HEK293T (cell line): ENCODE measurements around the gene FEM1C.

ENCODE experiments used
- ARNT ChIP-seq: fragments of 450-650 bp; IDR thresholded peaks from 2 replicates; pipeline ENCODE4 v1.6.1; 2017; ENCODE audit warnings: mild to moderate bottlenecking
- BHLHE40 ChIP-seq: fragments of 450-650 bp; IDR thresholded peaks from 2 replicates; pipeline ENCODE4 v1.6.1; 2016; ENCODE audit warnings: mild to moderate bottlenecking, moderate library complexity, borderline replicate concordance
- ELF4 ChIP-seq: fragments of 450-650 bp; IDR thresholded peaks from 2 replicates; pipeline ENCODE4 v1.6.1; 2017; ENCODE audit warnings: antibody characterized with exemption
- FOXA1 ChIP-seq: fragments of 450-650 bp; IDR thresholded peaks from 2 replicates; pipeline ENCODE4 v1.6.1; 2016; ENCODE audit warnings: mild to moderate bottlenecking
- FOXM1 ChIP-seq: fragments of 450-650 bp; IDR thresholded peaks from 2 replicates; pipeline ENCODE4 v1.6.1; 2017; ENCODE audit warnings: mild to moderate bottlenecking, borderline replicate concordance
- HDGF ChIP-seq: fragments of 450-650 bp; IDR thresholded peaks from 2 replicates; pipeline ENCODE4 v1.6.1; 2017; ENCODE audit warnings: antibody characterized with exemption, borderline replicate concordance
- L3MBTL2 ChIP-seq: fragments of 450-650 bp; conservative IDR thresholded peaks from 2 replicates; pipeline ENCODE4 v1.6.1; 2016; ENCODE audit warnings: mild to moderate bottlenecking
- LEF1 ChIP-seq: fragments of 450-650 bp; IDR thresholded peaks from 2 replicates; pipeline ENCODE4 v1.6.1; 2017; ENCODE audit warnings: mild to moderate bottlenecking, borderline replicate concordance
- NFRKB ChIP-seq: fragments of 450-650 bp; IDR thresholded peaks from 2 replicates; pipeline ENCODE4 v1.6.1; 2016; ENCODE audit warnings: mild to moderate bottlenecking, moderate library complexity
- PKNOX1 ChIP-seq: fragments of 450-650 bp; IDR thresholded peaks from 2 replicates; pipeline ENCODE4 v1.6.1; 2016
- SP1 ChIP-seq: fragments of 450-650 bp; IDR thresholded peaks from 2 replicates; pipeline ENCODE4 v1.6.1; 2017
- SUZ12 ChIP-seq: fragments of 450-650 bp; IDR thresholded peaks from 2 replicates; pipeline ENCODE4 v1.6.1; 2016; ENCODE audit warnings: mild to moderate bottlenecking
- TARDBP ChIP-seq: fragments of 450-650 bp; IDR thresholded peaks from 2 replicates; pipeline ENCODE4 v1.6.1; 2016
- ZNF384 ChIP-seq: fragments of 450-650 bp; IDR thresholded peaks from 2 replicates; pipeline ENCODE4 v1.6.1; 2016

- TF ChIP-seq L3MBTL2 (no peak), TARDBP (no peak), FOXA1 (no peak), ARNT (no peak), SP1 (no peak), NFRKB (no peak), ZNF384 (no peak), SUZ12 (no peak), PKNOX1 (no peak), FOXM1 (no peak), ELF4 (no peak), BHLHE40 (no peak), HDGF (no peak), LEF1 (no peak)
These were observed 10.6 kb upstream of the FEM1C start for GRCh38 chr5:115555084-115555633.
